GM12878 (cell line): ENCODE results near the gene PFKFB3.

Experiments used
- EZH2 ChIP-seq: IDR thresholded peaks from 2 replicates; pipeline ENCODE4 v1.6.1; 2012; ENCODE audit warnings: low read depth, mild to moderate bottlenecking, control low read depth, inconsistent platforms, low read length, borderline replicate concordance; ENCODE audit not compliant: control insufficient read depth
- TF ChIP-seq, protein P1 (sequence below), 3 experiments: IDR thresholded peaks in 2 of 3; conservative IDR thresholded peaks in 1 of 3; 2 replicates each; pipeline ENCODE4 v1.5.1; 2011; ENCODE audit warnings: low read depth in 3 of 3, low read length in 3 of 3, mild to moderate bottlenecking in 3 of 3, control low read depth in 2 of 3, moderate library complexity in 2 of 3, inconsistent platforms in 1 of 3, mixed read lengths in 1 of 3; ENCODE audit not compliant: control insufficient read depth in 2 of 3, insufficient read depth in 1 of 3; ENCODE audit errors: extremely low read depth in 1 of 3
- TF ChIP-seq, protein P2 (sequence below): fragments of 450-650 bp; IDR thresholded peaks from 2 replicates; pipeline ENCODE4 v1.6.1; 2017; ENCODE audit warnings: mild to moderate bottlenecking, moderate library complexity
- TF ChIP-seq, protein P3 (sequence below): fragments of 450-650 bp; IDR thresholded peaks from 2 replicates; pipeline ENCODE4 v1.6.1; 2018; ENCODE audit warnings: borderline replicate concordance, mild to moderate bottlenecking; ENCODE audit not compliant: partially characterized antibody

DNA sequence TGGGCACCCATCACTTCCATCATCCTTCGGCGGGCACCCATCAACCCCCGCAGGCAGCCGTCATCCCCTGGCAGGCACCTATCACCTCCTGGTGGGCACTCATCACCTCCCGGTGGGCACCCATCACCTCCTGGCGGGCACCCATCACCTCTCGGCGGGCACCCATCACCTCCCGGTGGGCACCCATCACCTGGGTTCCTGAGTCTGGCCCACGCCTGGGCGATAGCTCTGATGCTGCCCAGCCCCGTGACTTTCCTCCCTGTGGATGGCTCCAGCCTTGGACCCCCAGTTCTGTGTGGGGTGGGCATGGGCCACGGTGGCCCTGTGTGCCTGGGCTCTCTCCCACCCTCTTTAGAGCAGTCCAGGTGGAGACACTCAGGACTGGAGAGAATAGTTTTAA lies 29.0 kb downstream of the PFKFB3 start:
- TF ChIP-seq, protein P1, sequence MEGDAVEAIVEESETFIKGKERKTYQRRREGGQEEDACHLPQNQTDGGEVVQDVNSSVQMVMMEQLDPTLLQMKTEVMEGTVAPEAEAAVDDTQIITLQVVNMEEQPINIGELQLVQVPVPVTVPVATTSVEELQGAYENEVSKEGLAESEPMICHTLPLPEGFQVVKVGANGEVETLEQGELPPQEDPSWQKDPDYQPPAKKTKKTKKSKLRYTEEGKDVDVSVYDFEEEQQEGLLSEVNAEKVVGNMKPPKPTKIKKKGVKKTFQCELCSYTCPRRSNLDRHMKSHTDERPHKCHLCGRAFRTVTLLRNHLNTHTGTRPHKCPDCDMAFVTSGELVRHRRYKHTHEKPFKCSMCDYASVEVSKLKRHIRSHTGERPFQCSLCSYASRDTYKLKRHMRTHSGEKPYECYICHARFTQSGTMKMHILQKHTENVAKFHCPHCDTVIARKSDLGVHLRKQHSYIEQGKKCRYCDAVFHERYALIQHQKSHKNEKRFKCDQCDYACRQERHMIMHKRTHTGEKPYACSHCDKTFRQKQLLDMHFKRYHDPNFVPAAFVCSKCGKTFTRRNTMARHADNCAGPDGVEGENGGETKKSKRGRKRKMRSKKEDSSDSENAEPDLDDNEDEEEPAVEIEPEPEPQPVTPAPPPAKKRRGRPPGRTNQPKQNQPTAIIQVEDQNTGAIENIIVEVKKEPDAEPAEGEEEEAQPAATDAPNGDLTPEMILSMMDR (IDR thresholded peaks at IDR 0.05 in 2 of 3, conservative IDR thresholded peaks at IDR 0.05 in 1 of 3; ENCODE audit: control insufficient read depth in 2 of 3, extremely low read depth in 1 of 3, insufficient read depth in 1 of 3, low read depth in 3 of 3, low read length in 3 of 3) = no peak
- TF ChIP-seq EZH2 = no peak
- TF ChIP-seq, protein P2, sequence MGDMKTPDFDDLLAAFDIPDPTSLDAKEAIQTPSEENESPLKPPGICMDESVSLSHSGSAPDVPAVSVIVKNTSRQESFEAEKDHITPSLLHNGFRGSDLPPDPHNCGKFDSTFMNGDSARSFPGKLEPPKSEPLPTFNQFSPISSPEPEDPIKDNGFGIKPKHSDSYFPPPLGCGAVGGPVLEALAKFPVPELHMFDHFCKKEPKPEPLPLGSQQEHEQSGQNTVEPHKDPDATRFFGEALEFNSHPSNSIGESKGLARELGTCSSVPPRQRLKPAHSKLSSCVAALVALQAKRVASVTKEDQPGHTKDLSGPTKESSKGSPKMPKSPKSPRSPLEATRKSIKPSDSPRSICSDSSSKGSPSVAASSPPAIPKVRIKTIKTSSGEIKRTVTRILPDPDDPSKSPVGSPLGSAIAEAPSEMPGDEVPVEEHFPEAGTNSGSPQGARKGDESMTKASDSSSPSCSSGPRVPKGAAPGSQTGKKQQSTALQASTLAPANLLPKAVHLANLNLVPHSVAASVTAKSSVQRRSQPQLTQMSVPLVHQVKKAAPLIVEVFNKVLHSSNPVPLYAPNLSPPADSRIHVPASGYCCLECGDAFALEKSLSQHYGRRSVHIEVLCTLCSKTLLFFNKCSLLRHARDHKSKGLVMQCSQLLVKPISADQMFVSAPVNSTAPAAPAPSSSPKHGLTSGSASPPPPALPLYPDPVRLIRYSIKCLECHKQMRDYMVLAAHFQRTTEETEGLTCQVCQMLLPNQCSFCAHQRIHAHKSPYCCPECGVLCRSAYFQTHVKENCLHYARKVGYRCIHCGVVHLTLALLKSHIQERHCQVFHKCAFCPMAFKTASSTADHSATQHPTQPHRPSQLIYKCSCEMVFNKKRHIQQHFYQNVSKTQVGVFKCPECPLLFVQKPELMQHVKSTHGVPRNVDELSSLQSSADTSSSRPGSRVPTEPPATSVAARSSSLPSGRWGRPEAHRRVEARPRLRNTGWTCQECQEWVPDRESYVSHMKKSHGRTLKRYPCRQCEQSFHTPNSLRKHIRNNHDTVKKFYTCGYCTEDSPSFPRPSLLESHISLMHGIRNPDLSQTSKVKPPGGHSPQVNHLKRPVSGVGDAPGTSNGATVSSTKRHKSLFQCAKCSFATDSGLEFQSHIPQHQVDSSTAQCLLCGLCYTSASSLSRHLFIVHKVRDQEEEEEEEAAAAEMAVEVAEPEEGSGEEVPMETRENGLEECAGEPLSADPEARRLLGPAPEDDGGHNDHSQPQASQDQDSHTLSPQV = no peak
- TF ChIP-seq, protein P3, sequence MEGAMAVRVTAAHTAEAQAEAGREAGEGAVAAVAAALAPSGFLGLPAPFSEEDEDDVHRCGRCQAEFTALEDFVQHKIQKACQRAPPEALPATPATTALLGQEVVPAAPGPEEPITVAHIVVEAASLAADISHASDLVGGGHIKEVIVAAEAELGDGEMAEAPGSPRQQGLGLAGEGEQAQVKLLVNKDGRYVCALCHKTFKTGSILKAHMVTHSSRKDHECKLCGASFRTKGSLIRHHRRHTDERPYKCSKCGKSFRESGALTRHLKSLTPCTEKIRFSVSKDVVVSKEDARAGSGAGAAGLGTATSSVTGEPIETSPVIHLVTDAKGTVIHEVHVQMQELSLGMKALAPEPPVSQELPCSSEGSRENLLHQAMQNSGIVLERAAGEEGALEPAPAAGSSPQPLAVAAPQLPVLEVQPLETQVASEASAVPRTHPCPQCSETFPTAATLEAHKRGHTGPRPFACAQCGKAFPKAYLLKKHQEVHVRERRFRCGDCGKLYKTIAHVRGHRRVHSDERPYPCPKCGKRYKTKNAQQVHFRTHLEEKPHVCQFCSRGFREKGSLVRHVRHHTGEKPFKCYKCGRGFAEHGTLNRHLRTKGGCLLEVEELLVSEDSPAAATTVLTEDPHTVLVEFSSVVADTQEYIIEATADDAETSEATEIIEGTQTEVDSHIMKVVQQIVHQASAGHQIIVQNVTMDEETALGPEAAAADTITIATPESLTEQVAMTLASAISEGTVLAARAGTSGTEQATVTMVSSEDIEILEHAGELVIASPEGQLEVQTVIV = no peak
